Activated naive CD4-positive, alpha-beta T cell treated with anti-CD3 and anti-CD28 coated beads, Interleukin-2, amount 10 ng/mL, durations not matched to agents 7 days and 5 days (primary cell): ENCODE data around the gene TP73.
"Not testable (repeated sequence)": the region's sequence is repeated elsewhere in the genome, so short reads cannot be mapped to it uniquely, and the experiment has no call there.

Source experiments
- CTCF ChIA-PET: fragments of 350-600 bp; sonication (Branson Sonifier 250); formaldehyde crosslinking; loops from one replicate; lab custom pipeline; 2021; ENCODE audit warnings: antibody characterized with exemption; lab: Charles Lee
- DNase-seq: peaks from one replicate; pipeline ENCODE4 v3.0.0-alpha.2; 2020
- H3K27ac Mint-ChIP-seq: one replicate; pipeline ENCODE4 v1.8.0; 2021; ENCODE audit warnings: mild to moderate bottlenecking, moderate library complexity, mixed read lengths
- H3K27me3 Mint-ChIP-seq: one replicate; pipeline ENCODE4 v1.8.0; 2021; ENCODE audit warnings: mild to moderate bottlenecking, mixed read lengths
- H3K36me3 Mint-ChIP-seq: one replicate; pipeline ENCODE4 v1.8.0; 2021; ENCODE audit warnings: mixed read lengths
- H3K4me1 Mint-ChIP-seq: one replicate; pipeline ENCODE4 v1.8.0; 2021; ENCODE audit warnings: mixed read lengths
- H3K4me3 Mint-ChIP-seq: one replicate; pipeline ENCODE4 v1.8.0; 2021; ENCODE audit warnings: mild to moderate bottlenecking, moderate library complexity, mixed read lengths
- H3K9me3 Mint-ChIP-seq: one replicate; pipeline ENCODE4 v1.8.0; 2021; ENCODE audit warnings: mixed read lengths

TP73 gene

DNA sequence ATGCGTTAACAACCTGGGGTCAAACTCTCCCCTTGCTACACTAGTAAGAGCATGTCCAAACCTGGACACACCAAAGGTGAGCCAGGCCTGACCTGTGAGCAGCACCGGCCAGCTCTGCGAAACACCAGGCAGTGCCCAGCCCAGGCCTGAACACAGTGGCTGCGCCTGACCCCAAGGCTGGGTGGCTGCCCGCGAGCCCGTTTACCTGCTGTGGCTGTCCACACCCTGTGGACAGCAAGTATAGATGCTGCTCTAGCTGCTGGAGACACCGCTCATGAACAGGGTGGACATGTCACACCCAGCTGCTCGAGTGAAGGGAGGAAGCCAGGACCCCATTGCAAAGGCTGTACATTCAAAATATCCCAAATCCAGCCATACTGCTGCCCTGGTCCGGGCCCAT, 92.3 kb downstream of the TP73 start:
- no peak overlapping the region for H3K27ac Mint-ChIP-seq
- H3K9me3 Mint-ChIP-seq: no peaks in the 10 kb centered on the region
- H3K4me1 Mint-ChIP-seq: peaks cover 30% of the 10 kb centered on the region
- no peaks in the 10 kb centered on the region for H3K27me3 Mint-ChIP-seq
- CTCF ChIA-PET: interaction anchor here (1.6 kb wide), 1 partner anchor 20 kb away, joined by 3 read pairs; no protein-coding TSS in a partner anchor
- no peak overlapping the region for H3K4me3 Mint-ChIP-seq
- no peak for DNase-seq
- H3K36me3 Mint-ChIP-seq: peaks cover 3% of the 10 kb centered on the region

DNA sequence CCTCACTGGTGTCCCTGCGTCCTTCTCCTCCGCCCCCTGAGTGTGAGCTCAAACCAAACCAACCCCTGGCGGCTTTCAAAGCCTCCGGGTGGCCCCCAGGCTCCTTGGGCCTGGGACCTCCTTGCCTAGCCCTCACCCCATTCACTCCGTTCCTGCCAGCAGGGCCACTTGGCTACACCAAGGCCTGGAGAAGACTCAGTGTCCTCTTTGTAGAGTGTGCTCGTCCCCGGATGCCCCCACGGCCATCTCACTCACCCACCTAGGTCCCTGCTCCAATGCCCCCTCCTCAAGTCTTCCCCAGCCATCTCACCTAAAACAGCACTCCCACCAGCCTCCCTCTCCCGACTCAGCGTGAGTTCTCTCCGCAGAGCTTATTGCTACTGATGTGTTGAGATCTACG, 92.8 kb downstream of the TP73 start:
- no peak for DNase-seq
- no peaks in the 10 kb centered on the region for H3K27me3 Mint-ChIP-seq
- no peaks in the 10 kb centered on the region for H3K9me3 Mint-ChIP-seq
- peak overlapping the region; percentile 18 for H3K4me3 Mint-ChIP-seq
- CTCF ChIA-PET: interaction anchor here (1.6 kb wide), 1 partner anchor 20 kb away, joined by 3 read pairs; no protein-coding TSS in a partner anchor
- peaks cover 30% of the 10 kb centered on the region for H3K4me1 Mint-ChIP-seq
- peaks cover 3% of the 10 kb centered on the region for H3K36me3 Mint-ChIP-seq
- H3K27ac Mint-ChIP-seq: no peak overlapping the region

DNA sequence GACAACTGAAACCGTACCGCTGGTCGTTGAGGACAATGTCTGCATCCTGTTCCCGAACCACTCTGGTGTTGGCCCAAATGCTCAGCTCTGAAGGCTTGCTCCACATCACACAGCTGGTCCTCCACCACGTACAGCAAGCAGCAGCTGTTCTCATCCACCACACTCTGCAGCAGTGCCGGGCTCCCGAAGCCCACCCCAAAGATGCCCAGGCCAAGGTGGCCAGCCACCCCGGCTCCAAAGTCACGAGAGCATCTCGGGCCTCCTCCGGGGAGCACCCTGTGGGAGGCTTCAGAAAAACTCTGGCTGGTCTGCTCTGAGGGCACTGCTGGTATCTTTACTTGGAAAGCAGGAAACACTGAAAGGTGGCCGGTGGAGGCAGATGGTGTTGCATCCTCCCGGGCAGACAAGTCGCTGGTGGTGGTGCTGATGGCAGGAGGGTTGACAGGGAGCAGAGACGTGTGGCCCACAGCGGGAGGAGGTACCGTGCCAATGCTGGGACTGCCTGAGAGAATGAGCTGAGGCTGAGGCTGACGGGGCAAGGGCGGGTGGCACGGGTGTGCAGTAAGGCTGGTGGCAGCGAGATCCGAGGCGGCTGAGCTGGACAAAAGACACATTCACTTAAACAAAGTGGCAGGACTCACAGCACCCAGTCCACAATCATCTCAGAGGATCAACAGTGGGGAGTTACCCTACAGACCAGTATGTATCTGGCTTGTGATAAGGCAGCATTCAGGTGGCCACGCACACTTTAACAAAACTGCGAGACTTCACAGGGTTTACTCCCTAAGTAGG, 93.5 kb downstream of the TP73 start:
- CTCF ChIA-PET: interaction anchor here (1.6 kb wide), 1 partner anchor 21 kb away, joined by 3 read pairs; no protein-coding TSS in a partner anchor
- DNase-seq: no peak
- peak overlapping the region; percentile 64 for H3K4me3 Mint-ChIP-seq
- peaks cover 3% of the 10 kb centered on the region for H3K27me3 Mint-ChIP-seq
- H3K9me3 Mint-ChIP-seq: no peaks in the 10 kb centered on the region
- H3K36me3 Mint-ChIP-seq: peaks cover 3% of the 10 kb centered on the region
- H3K4me1 Mint-ChIP-seq: peaks cover 30% of the 10 kb centered on the region
- H3K27ac Mint-ChIP-seq: peak overlapping the region; percentile 42

DNA sequence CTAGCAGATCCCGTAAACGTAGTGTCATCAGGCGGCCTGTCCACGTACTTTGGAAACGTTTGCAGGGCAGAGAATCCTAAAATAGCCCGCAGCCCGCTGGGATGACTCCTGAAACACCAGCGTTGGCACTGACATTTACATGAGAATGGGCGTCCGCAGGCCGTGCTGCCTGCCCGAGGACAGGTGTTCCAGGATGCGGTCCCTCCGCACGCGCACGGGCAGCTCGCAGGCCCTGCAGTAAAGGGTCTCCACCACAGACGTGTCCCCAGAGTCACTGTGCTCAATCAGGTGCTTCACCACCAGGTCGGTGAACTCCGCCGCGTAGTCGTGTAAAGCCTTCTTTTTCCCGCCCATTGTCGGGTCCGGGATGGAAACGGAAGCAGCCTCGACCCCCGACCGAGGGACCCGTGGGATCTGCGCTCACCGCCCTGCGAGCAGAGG, 94.1 kb downstream of the TP73 start:
- CTCF ChIA-PET: no interaction called here
- Mint-ChIP-seq H3K4me1 (peaks cover 30% of the 10 kb centered on the region), H3K4me3 (peak overlapping the region; percentile 64), H3K9me3 (no peaks in the 10 kb centered on the region), H3K27ac (peak overlapping the region; percentile 11), H3K36me3 (peaks cover 3% of the 10 kb centered on the region), H3K27me3 (peaks cover 7% of the 10 kb centered on the region)
- no peak for DNase-seq

DNA sequence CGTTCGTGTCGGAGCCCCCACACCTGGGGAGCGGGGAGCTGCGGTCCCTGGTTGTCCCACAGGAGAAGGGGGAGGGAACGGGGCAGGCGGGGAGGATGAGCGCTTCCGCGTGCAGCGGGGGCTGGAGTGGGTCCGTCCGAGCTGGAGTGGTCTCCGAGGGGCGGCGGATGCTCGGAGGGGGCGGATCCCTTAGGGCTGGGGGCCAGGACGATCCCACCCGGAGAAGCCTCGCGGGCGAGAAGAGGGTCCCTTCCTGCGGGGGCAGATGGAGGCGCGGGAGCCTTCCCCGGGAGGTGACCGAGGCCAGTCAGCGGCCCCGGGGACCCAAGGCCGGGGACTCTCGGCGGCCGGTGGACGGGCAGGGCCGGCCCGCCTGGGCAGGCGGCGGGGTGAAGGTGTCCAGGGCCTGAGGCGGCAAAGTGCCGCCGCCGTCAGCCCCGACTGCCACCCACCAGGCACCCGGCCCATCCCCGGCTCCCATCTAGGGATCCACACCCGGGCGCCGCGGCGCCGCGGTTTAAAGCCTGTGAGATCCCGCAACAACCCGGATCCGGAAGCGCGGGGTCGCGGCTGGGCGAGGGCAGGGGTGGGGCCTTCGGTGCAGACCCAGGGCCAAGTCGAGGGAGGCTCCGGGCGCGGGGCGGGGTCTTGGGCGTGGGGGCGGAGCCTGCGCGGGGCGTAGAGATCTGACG, 94.7 kb downstream of the TP73 start:
- peak; percentile 94 for DNase-seq
- peak overlapping the region; percentile 69 for H3K4me3 Mint-ChIP-seq
- no peaks in the 10 kb centered on the region for H3K36me3 Mint-ChIP-seq
- peaks cover 30% of the 10 kb centered on the region for H3K4me1 Mint-ChIP-seq
- CTCF ChIA-PET: no interaction called here
- H3K9me3 Mint-ChIP-seq: no peaks in the 10 kb centered on the region
- no peak overlapping the region for H3K27ac Mint-ChIP-seq
- peaks cover 9% of the 10 kb centered on the region for H3K27me3 Mint-ChIP-seq

DNA sequence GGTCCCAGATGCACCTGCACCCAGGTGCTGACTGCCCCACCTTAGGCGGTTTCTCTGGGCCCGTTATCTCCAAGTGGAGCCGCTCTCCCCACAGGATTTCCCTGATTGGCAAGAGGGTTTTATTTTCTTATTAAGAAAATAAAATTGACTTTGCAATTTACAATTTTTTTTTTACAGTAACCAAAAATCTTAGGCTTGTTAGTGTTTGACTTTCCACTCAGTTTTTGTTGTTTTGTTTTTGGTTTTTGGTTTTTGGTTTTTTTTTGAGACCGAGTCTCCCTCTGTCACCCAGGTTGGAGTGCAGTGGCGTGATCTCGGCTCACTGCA, 95.2 kb downstream of the TP73 start:
- no peak for DNase-seq
- H3K9me3 Mint-ChIP-seq: no peaks in the 10 kb centered on the region
- H3K27ac Mint-ChIP-seq: no peak overlapping the region
- H3K36me3 Mint-ChIP-seq: no peaks in the 10 kb centered on the region
- H3K4me1 Mint-ChIP-seq: peaks cover 30% of the 10 kb centered on the region
- CTCF ChIA-PET: no interaction called here
- peak overlapping the region; percentile 69 for H3K4me3 Mint-ChIP-seq
- peaks cover 13% of the 10 kb centered on the region for H3K27me3 Mint-ChIP-seq

DNA sequence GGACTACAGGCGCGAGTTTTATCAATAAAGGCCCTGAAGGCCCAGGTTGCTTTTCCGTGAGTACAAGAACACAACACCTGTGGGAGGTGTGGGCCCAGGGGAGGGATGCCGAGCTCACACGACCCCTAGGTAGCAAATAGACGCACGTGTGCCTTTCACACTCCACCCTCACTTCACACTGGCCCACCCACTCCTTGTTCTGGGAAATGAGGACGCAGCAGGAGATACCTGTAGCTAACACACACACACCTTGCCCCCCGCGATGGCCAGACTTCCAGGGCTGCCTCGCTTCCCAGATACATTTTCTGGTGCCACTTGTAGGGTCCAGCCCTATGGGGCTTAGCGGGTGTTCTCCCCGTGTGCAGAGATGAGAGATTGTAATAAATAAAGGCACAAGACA, 95.6 kb downstream of the TP73 start:
- CTCF ChIA-PET: no interaction called here
- Mint-ChIP-seq H3K9me3 (no peaks in the 10 kb centered on the region), H3K36me3 (no peaks in the 10 kb centered on the region), H3K27ac (no peak overlapping the region), H3K4me3 (peak overlapping the region; percentile 69), H3K27me3 (peaks cover 14% of the 10 kb centered on the region), H3K4me1 (peaks cover 30% of the 10 kb centered on the region)
- DNase-seq: no peak

DNA sequence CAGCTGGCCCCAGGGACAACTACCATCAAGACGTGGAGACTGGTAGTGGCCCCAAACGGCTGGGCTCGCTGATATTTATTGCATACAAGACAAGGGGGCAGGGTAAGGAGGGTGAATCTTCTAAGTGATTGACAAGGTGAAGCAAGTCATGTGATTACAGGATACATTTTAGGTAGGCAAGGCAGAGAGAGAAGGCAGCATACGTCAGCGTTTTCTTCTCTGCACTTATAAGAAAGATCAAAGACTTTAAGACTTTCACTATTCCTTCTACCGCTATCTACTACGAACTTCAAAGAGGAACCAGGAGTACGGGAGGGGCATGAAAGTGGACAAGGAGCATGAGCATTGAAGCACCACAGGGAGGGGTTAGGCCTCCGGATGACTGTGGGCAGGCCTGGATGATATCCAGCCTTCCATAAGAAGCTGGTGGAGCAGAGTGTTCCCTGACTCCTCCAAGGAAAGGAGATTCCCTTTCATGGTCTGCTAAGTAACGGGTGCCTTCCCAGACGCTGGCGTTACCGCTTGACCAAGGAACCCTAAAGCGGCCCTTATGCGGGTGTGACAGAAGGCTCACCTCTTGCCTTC, 96.1 kb downstream of the TP73 start:
- peak overlapping the region; percentile 69 for H3K4me3 Mint-ChIP-seq
- DNase-seq, CTCF ChIA-PET, H3K27ac Mint-ChIP-seq, H3K36me3 Mint-ChIP-seq, H3K9me3 Mint-ChIP-seq: not testable (repeated sequence)
- H3K27me3 Mint-ChIP-seq: peaks cover 14% of the 10 kb centered on the region
- peaks cover 30% of the 10 kb centered on the region for H3K4me1 Mint-ChIP-seq

DNA sequence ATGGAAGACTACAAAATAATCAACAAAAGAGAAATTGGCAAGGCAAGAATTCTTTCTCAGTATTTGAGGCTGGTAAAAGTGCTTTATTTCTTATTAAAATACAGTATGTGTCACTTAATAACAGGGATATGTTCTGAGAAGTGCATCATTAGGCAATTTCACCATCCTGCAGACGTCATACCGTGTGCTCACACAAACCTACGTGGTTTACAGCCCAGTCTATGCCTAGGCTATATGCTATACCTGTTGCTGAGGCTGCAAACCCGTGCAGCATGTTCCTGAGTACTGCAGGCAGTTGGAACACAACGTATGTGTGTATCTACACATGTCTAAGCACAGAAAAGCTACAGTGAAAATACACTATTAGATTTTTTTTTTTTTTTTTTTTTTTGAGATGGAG, 97.2 kb downstream of the TP73 start:
- no peaks in the 10 kb centered on the region for H3K9me3 Mint-ChIP-seq
- CTCF ChIA-PET: no interaction called here
- no peaks in the 10 kb centered on the region for H3K36me3 Mint-ChIP-seq
- peaks cover 14% of the 10 kb centered on the region for H3K27me3 Mint-ChIP-seq
- H3K27ac Mint-ChIP-seq: no peak overlapping the region
- DNase-seq: no peak
- H3K4me1 Mint-ChIP-seq: peaks cover 30% of the 10 kb centered on the region
- H3K4me3 Mint-ChIP-seq: no peak overlapping the region

DNA sequence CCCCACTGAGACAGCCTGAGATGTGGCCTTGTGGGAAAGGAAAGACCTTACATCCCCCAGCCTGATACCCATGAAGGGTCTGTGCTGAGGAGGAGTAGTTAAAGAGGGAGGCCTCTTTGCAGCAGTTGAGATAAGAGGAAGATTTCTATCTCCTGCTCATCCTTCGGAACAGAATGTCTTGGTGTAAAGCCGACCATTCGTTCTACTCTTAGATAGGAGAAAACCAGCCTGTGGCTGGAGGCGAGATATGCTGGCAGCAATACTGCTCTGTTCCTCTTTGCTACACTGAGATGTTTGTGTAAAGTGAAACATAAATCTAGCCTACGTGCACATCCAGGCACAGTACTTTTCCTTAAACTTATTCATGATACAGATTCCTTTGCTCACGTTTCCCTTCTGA, 98.4 kb downstream of the TP73 start:
- Mint-ChIP-seq H3K4me3 (no peak overlapping the region), H3K27me3 (peaks cover 14% of the 10 kb centered on the region), H3K4me1 (peaks cover 21% of the 10 kb centered on the region), H3K27ac (no peak overlapping the region), H3K9me3 (no peaks in the 10 kb centered on the region), H3K36me3 (no peaks in the 10 kb centered on the region)
- CTCF ChIA-PET: no interaction called here
- DNase-seq: no peak

DNA sequence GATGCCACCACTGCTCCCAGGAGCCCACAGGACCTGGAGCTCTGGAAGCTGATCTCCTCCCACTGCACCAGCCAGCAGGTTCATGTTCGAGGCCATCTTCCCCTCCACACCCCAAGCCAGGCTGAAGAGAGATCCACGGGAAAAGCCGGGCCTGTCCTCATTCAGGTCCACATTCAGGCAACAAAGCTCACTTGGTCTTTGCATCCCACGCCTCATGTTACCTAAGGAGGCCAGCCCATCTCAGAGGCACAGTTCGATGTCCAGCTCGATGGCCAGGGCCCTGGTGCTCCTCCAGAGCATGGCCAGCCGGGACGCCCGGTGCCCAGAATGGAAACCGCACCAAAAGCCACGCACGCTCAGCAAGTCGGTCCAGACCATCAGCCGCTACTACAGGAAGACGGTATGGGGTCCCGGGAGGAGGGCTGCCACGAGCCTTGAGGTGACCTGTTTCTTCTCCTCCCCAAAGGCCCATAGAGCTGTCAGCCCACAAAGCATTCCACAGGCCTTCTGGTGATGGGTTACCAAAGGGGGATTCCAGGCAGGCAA, 100.2 kb downstream of the TP73 start, which contains the start of gene CCDC27:
TSS of gene CCDC27 (plus strand) at position 51 of the 546 bp plus-strand sequence. CDS start at position 83, 32 bp downstream.
- Mint-ChIP-seq H3K9me3 (no peaks in the 10 kb centered on the region), H3K4me1 (peaks cover 12% of the 10 kb centered on the region), H3K27me3 (peaks cover 20% of the 10 kb centered on the region), H3K27ac (no peak within 1 kb of the TSS), H3K4me3 (no peak within 1 kb of the TSS), H3K36me3 (no peaks in the 10 kb centered on the region)
- no peak for DNase-seq
- CTCF ChIA-PET: no interaction called here

DNA sequence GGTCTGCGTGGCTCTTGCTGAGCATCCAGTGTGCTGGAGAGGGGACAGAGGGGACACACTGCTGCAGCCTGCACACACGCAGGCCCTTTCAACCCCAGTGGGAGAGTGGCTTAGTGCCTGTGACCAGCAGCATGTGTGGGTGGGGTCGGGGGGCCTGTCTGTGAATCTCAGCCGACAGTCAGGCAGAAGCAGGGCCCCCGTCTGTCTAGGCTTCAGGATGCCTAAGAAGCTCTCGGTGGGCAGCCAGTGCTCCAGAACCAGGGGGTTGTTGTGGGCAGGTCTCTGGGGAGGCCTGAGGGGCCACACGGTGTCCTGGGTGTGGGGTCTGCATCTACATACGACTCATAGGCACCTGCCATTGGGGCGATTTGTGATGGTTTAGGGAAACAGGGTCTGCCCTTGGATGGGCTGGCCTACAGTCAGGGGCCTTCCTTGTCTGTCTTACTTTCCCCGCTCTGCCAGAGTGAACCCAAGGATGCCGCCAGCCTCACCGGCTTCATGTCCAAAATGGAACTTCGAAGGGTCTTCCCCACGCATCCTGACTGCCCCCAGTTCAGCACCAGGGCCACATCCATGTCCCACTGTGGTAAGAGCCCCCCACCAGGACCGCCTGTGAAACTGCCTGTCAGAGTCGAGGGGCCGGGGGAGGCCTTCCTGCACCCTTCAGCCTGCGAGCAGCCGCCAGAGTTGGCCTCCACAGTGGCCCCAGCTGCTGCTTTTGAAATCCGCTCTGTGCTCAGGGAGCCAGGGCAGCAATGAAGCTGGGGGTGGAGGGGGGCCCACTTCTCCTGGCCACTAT, 101.5 kb downstream of the TP73 start:
- no peak for DNase-seq
- no peaks in the 10 kb centered on the region for H3K9me3 Mint-ChIP-seq
- peaks cover 2% of the 10 kb centered on the region for H3K4me1 Mint-ChIP-seq
- H3K27me3 Mint-ChIP-seq: peaks cover 20% of the 10 kb centered on the region
- no peak overlapping the region for H3K4me3 Mint-ChIP-seq
- CTCF ChIA-PET: no interaction called here
- no peaks in the 10 kb centered on the region for H3K36me3 Mint-ChIP-seq
- H3K27ac Mint-ChIP-seq: no peak overlapping the region

DNA sequence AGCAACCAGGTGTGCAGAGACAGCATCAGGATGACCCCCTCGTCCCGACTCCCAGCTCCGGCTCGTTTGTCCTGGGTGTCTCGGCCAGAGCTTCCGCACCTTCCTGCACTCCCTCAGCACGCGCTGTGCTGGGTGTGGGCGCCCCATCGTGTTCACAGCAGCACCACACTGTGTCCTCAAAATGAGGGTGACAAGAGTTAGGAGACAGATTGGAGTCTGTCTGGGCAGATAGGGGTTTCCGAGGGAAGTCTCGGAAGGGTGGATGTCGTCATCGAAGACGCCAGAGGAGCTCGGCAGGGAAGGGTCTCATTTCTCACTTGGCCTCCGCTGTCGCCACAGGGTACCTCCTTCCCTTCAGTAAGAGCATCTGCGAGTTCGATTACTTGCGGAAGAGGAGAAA, 104.1 kb downstream of the TP73 start:
- no peak overlapping the region for H3K4me3 Mint-ChIP-seq
- no peaks in the 10 kb centered on the region for H3K4me1 Mint-ChIP-seq
- no peaks in the 10 kb centered on the region for H3K36me3 Mint-ChIP-seq
- DNase-seq: no peak
- H3K27me3 Mint-ChIP-seq: peaks cover 29% of the 10 kb centered on the region
- CTCF ChIA-PET: no interaction called here
- no peak overlapping the region for H3K27ac Mint-ChIP-seq
- no peaks in the 10 kb centered on the region for H3K9me3 Mint-ChIP-seq

DNA sequence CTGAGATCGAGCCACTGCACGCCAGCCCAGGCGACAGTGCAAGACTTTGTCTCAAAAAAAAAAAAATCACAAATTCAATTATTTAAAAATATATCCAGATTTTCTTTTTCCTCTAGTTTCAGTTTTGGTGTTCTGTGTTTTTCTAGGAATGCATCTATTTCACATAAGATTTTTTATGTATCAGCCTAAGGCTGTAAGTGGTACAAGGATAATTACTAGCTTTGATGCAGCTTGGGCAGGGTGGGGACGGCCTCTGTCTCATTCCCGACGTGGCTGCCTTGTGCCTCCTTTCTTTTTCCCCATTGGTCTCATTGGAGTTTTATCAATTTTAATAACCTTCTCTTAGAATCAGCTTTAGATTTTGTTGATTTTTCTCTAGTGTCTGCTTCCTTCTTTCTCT, 106.8 kb downstream of the TP73 start:
- no peak for DNase-seq
- CTCF ChIA-PET: interaction anchor here (0.6 to 0.9 kb wide), 2 partner anchors 8 to 35 kb away, joined by 3 read pairs; no protein-coding TSS in a partner anchor
- H3K4me3 Mint-ChIP-seq: no peak overlapping the region
- H3K9me3 Mint-ChIP-seq: no peaks in the 10 kb centered on the region
- H3K36me3 Mint-ChIP-seq: no peaks in the 10 kb centered on the region
- peaks cover 22% of the 10 kb centered on the region for H3K27me3 Mint-ChIP-seq
- no peaks in the 10 kb centered on the region for H3K4me1 Mint-ChIP-seq
- H3K27ac Mint-ChIP-seq: no peak overlapping the region
